Left lung (tissue), 10 donors: ENCODE results near the gene AGO3. TPM values are rescaled to one million over a fixed set of nuclear protein-coding genes. Genes with fewer than 3 reads are reported as not detected.

Source experiments
- ATAC-seq: fragments of 200-7000 bp; cut with Tn5 transposase; one replicate; pipeline ENCODE4 v1.9.1; 2020; ENCODE audit warnings: moderate library complexity
- DNase-seq, 4 donors: peaks; one replicate each; pipeline ENCODE4 v3.0.0-alpha.2; 2013 to 2020
- H3K27ac ChIP-seq, 2 donors: fragments of 200-600 bp; sonication (generic) in 1 of 2; one replicate each; pipeline versions ENCODE4 v1.5.0 to v1.8.0; 2020 to 2021
- H3K27me3 ChIP-seq, 2 donors: fragments of 200-600 bp; sonication (generic) in 1 of 2; one replicate each; pipeline versions ENCODE4 v1.5.0 to v1.8.0; 2020 to 2021
- H3K36me3 ChIP-seq, 2 donors: fragments of 200-600 bp; sonication (generic) in 1 of 2; one replicate each; pipeline versions ENCODE4 v1.5.0 to v1.8.0; 2020 to 2021
- H3K4me1 ChIP-seq, 2 donors: fragments of 200-600 bp; one replicate each; pipeline ENCODE4 v1.8.0; 2021
- H3K4me3 ChIP-seq, 2 donors: fragments of 200-600 bp; sonication (generic) in 1 of 2; one replicate each; pipeline versions ENCODE4 v1.5.0 to v1.8.0; 2020 to 2021; ENCODE audit warnings: mild to moderate bottlenecking in 1 of 2
- H3K9me3 ChIP-seq, 2 donors: fragments of 200-600 bp; sonication (generic) in 1 of 2; one replicate each; pipeline versions ENCODE4 v1.5.0 to v1.8.0; 2020 to 2021
- CTCF ChIP-seq, 2 donors: fragments of 200-600 bp; sonication (generic) in 1 of 2; IDR thresholded peaks; one replicate each; pipeline versions ENCODE4 v1.5.0 to v1.8.0; 2021; ENCODE audit warnings: antibody characterized with exemption in 2 of 2
- intact Hi-C, 2 donors: fragments of 100-400 bp; cut with DNase I; formaldehyde crosslinking; loops; one replicate each; pipeline versions ENCODE4 v1.11.2 to v1.14.2; 2022
- polyA plus RNA-seq, 6 donors: library from polyadenylated mRNA; unstranded; fragments of 120-200 nt; gene quantifications; one replicate each; pipeline ENCODE4 v1.2.1, GENCODE V29; 2013; ENCODE audit not compliant: insufficient read length in 6 of 6
- total RNA-seq, 2 donors: library from RNA; stranded (reverse); fragmentation: NEBNext Ultra II Directional; extraction: Animal tissue kit (Norgen Biotek cat#: 25700); gene quantifications; one replicate each; pipeline ENCODE4 v1.2.1, GENCODE V29; 2021
- donor health status: DM: no; HTN: yes; CAD: no.
- donor health status: DM: no; HTN: no; CAD: no.

AGO3 gene
- total and polyA plus RNA-seq, 8 donors = 18.7 to 30.1 (median 21.9) TPM

- no peak for ATAC-seq
- no peak for TF ChIP-seq CTCF (IDR thresholded peaks at IDR 0.05)
- H3K4me3 ChIP-seq = no peak overlapping the region
- H3K27me3 ChIP-seq = no peaks in the 10 kb centered on the region
- no peaks in the 10 kb centered on the region for H3K9me3 ChIP-seq
- DNase-seq = no peak
- H3K27ac ChIP-seq = no peak overlapping the region
- peaks cover 0 to 4% of the 10 kb centered on the region in 2 donors for H3K4me1 ChIP-seq
- intact Hi-C loops = no loop called here
- peaks cover 0 to 48% of the 10 kb centered on the region in 2 donors for H3K36me3 ChIP-seq
Observed at GRCh38 chr1:36053978-36054377, 123.1 kb downstream of the AGO3 start.

GRCh38 chr1:36055706-36056105 is 124.8 kb downstream of the AGO3 start:
- ATAC-seq = no peak
- TF ChIP-seq CTCF (IDR thresholded peaks at IDR 0.05) = no peak
- H3K27ac ChIP-seq = peak overlapping the region in 1 of 2 donors; percentile 60
- H3K4me3 ChIP-seq = no peak overlapping the region
- peaks cover 0 to 32% of the 10 kb centered on the region in 2 donors for H3K36me3 ChIP-seq
- intact Hi-C loops = no loop called here
- H3K27me3 ChIP-seq = no peaks in the 10 kb centered on the region
- no peak for DNase-seq
- H3K4me1 ChIP-seq = peaks cover 0 to 4% of the 10 kb centered on the region in 2 donors
- H3K9me3 ChIP-seq = no peaks in the 10 kb centered on the region

GRCh38 chr1:36062315-36062714 is 131.4 kb downstream of the AGO3 start:
- TF ChIP-seq CTCF (IDR thresholded peaks at IDR 0.05) = no peak
- intact Hi-C loops = no loop called here
- no peaks in the 10 kb centered on the region for H3K27me3 ChIP-seq

GRCh38 chr1:36067871-36068270 is 137.0 kb downstream of the AGO3 start:
- Histone ChIP-seq H3K36me3 (peaks cover 0 to 4% of the 10 kb centered on the region in 2 donors), H3K4me1 (no peaks in the 10 kb centered on the region), H3K4me3 (no peak overlapping the region), H3K27me3 (no peaks in the 10 kb centered on the region), H3K27ac (no peak overlapping the region), H3K9me3 (peaks cover 0 to 4% of the 10 kb centered on the region in 2 donors)
- ATAC-seq = no peak
- no peak for TF ChIP-seq CTCF (IDR thresholded peaks at IDR 0.05)
- no peak for DNase-seq
- intact Hi-C loops = no loop called here

More at GRCh38 chr1:36062315-36062714, 131.4 kb downstream of the AGO3 start:
- no peak overlapping the region for H3K4me3 ChIP-seq
- ATAC-seq (no peak), DNase-seq (no peak)
- H3K27ac ChIP-seq = no peak overlapping the region
- peaks cover 0 to 4% of the 10 kb centered on the region in 2 donors for H3K36me3 ChIP-seq
- H3K4me1 ChIP-seq = no peaks in the 10 kb centered on the region
- no peaks in the 10 kb centered on the region for H3K9me3 ChIP-seq

- intact Hi-C loops = no loop called here
- Histone ChIP-seq H3K36me3 (peaks cover 0 to 3% of the 10 kb centered on the region in 2 donors), H3K4me1 (no peaks in the 10 kb centered on the region), H3K4me3 (no peak overlapping the region), H3K27me3 (no peaks in the 10 kb centered on the region), H3K9me3 (peaks cover 0 to 4% of the 10 kb centered on the region in 2 donors), H3K27ac (no peak overlapping the region)
- ATAC-seq (no peak), DNase-seq (no peak)
- no peak for TF ChIP-seq CTCF (IDR thresholded peaks at IDR 0.05)
Observed at GRCh38 chr1:36068866-36069265, 138.0 kb downstream of the AGO3 start.
